Measurements from ENCODE around the gene ANK3.

ANK3 gene

GRCh38 chr10:60044242-60044641, 345.4 kb downstream of the ANK3 start:
- TF ChIP-seq ZNF658 (tag by site-specific recombination; IDR thresholded peaks at IDR 0.05) (no peak), KLF16 (tag by site-specific recombination; IDR thresholded peaks at IDR 0.05) (no peak), ZNF292 (tag by site-specific recombination; IDR thresholded peaks at IDR 0.05; ENCODE audit: borderline replicate concordance, low read depth) (no peak), SP7 (tag by site-specific recombination; IDR thresholded peaks at IDR 0.05) (0 out of 2 replicates have a peak, but pooled peaks have one; percentile 15)
- ChIA-PET CTCF (interaction anchor here (0.7 kb wide), 2 partner anchors 10 to 284 kb away, joined by 4 to 7 read pairs; no protein-coding TSS in a partner anchor), POLR2A (no interaction called here)
- Histone ChIP-seq H3K27ac (ENCODE audit: extremely low read depth, low read depth, low read length) (no peak overlapping the region), H3K4me1 (ENCODE audit: control insufficient read depth, insufficient read depth, low read length) (peaks cover 10% of the 10 kb centered on the region; the same call in 1 of the 2 replicates), H3K9me3 (ENCODE audit: control insufficient read depth, insufficient read depth, low read depth, low read length) (no peaks in the 10 kb centered on the region), H3K4me3 (ENCODE audit: low read depth, low read length) (no peak overlapping the region), H3K36me3 (ENCODE audit: control insufficient read depth in 2 of 2, insufficient read depth in 1 of 2, low read length in 2 of 2) (no peaks in the 10 kb centered on the region)

- Histone ChIP-seq H3K36me3 (ENCODE audit: control insufficient read depth in 2 of 2, insufficient read depth in 1 of 2, low read length in 2 of 2) (no peaks in the 10 kb centered on the region), H3K4me3 (ENCODE audit: low read depth, low read length) (no peak overlapping the region), H3K4me1 (ENCODE audit: control insufficient read depth, insufficient read depth, low read length) (peaks cover 10% of the 10 kb centered on the region; the same call in 1 of the 2 replicates), H3K27ac (ENCODE audit: extremely low read depth, low read depth, low read length) (no peak overlapping the region), H3K9me3 (ENCODE audit: control insufficient read depth, insufficient read depth, low read depth, low read length) (no peaks in the 10 kb centered on the region)
- CTCF ChIA-PET = interaction anchor here (0.7 kb wide), 1 partner anchor 9 kb away, joined by 4 read pairs; no protein-coding TSS in a partner anchor
- POLR2A ChIA-PET = no interaction called here
- no peak for TF ChIP-seq ZNF623 (tag by site-specific recombination; IDR thresholded peaks at IDR 0.05)
- TF ChIP-seq ZNF2 (tag by site-specific recombination; IDR thresholded peaks at IDR 0.05) = no peak
- TF ChIP-seq SALL2 (tag by site-specific recombination; IDR thresholded peaks at IDR 0.05; ENCODE audit: borderline replicate concordance) = no peak
- no peak for TF ChIP-seq ZNF692 (tag by site-specific recombination; IDR thresholded peaks at IDR 0.05)
- peak; percentile 43 for TF ChIP-seq KLF1 (tag by site-specific recombination; IDR thresholded peaks at IDR 0.05)
- TF ChIP-seq ZNF510 (tag by site-specific recombination; IDR thresholded peaks at IDR 0.05; ENCODE audit: insufficient replicate concordance) = no peak
- TF ChIP-seq ZNF639 (tag by site-specific recombination; IDR thresholded peaks at IDR 0.05) = no peak
- no peak for TF ChIP-seq ZBTB1 (tag by site-specific recombination; IDR thresholded peaks at IDR 0.05)
- no peak for TF ChIP-seq ZBTB6 (tag by site-specific recombination; IDR thresholded peaks at IDR 0.05)
Observed at GRCh38 chr10:60043561-60044241, 346.0 kb downstream of the ANK3 start.

GRCh38 chr10:60042914-60043313, 346.8 kb downstream of the ANK3 start:
- Histone ChIP-seq H3K36me3 (ENCODE audit: control insufficient read depth in 2 of 2, insufficient read depth in 1 of 2, low read length in 2 of 2) (no peaks in the 10 kb centered on the region), H3K27ac (ENCODE audit: extremely low read depth, low read depth, low read length) (peak overlapping the region; percentile 38; the same call in 1 of the 2 replicates), H3K9me3 (ENCODE audit: control insufficient read depth, insufficient read depth, low read depth, low read length) (no peaks in the 10 kb centered on the region), H3K4me1 (ENCODE audit: control insufficient read depth, insufficient read depth, low read length) (peaks cover 10% of the 10 kb centered on the region; the same call in 1 of the 2 replicates), H3K4me3 (ENCODE audit: low read depth, low read length) (no peak overlapping the region)
- POLR2A ChIA-PET = no interaction called here
- CTCF ChIA-PET = interaction anchor here (1.2 kb wide), 1 partner anchor 178 kb away, joined by 3 read pairs; no protein-coding TSS in a partner anchor
- TF ChIP-seq KLF10 (tag by site-specific recombination; IDR thresholded peaks at IDR 0.05) (no peak), SCRT2 (tag by site-specific recombination; IDR thresholded peaks at IDR 0.05) (peak; percentile 56), WT1 (tag by site-specific recombination; IDR thresholded peaks at IDR 0.05) (0 out of 2 replicates have a peak, but pooled peaks have one; percentile 10), ZBTB17 (tag by site-specific recombination; IDR thresholded peaks at IDR 0.05) (peak; percentile 48; the same call in 1 of the 2 replicates), ZNF555 (tag by site-specific recombination; conservative IDR thresholded peaks at IDR 0.05) (no peak), SCRT1 (tag by site-specific recombination; IDR thresholded peaks at IDR 0.05; ENCODE audit: borderline replicate concordance) (peak; percentile 9; the same call in 1 of the 2 replicates), PRDM6 (tag by site-specific recombination; IDR thresholded peaks at IDR 0.05) (peak; percentile 48), ZNF214 (tag by site-specific recombination; IDR thresholded peaks at IDR 0.05; ENCODE audit: borderline replicate concordance) (no peak), ZNF701 (tag by site-specific recombination; IDR thresholded peaks at IDR 0.05) (no peak), ZBTB44 (tag by site-specific recombination; IDR thresholded peaks at IDR 0.05) (peak; percentile 33; the same call in 1 of the 2 replicates)
